Hepatocyte (in vitro differentiated cells): Measurements from ENCODE around the gene RANBP1.

ENCODE experiments used
- EZH2phosphoT487 ChIP-seq: fragments of 200-600 bp; sonication (generic); IDR thresholded peaks from one replicate; pipeline ENCODE4 v1.6.1; 2018; ENCODE audit warnings: antibody characterized with exemption, mild to moderate bottlenecking, low read depth, moderate library complexity; ENCODE audit not compliant: unreplicated experiment, severe bottlenecking
- TF ChIP-seq, protein P1 (sequence below): fragments of 200-600 bp; sonication (generic); IDR thresholded peaks from 2 replicates; pipeline ENCODE4 v1.5.1; 2016; ENCODE audit warnings: antibody characterized with exemption, mild to moderate bottlenecking; ENCODE audit not compliant: poor library complexity

DNA sequence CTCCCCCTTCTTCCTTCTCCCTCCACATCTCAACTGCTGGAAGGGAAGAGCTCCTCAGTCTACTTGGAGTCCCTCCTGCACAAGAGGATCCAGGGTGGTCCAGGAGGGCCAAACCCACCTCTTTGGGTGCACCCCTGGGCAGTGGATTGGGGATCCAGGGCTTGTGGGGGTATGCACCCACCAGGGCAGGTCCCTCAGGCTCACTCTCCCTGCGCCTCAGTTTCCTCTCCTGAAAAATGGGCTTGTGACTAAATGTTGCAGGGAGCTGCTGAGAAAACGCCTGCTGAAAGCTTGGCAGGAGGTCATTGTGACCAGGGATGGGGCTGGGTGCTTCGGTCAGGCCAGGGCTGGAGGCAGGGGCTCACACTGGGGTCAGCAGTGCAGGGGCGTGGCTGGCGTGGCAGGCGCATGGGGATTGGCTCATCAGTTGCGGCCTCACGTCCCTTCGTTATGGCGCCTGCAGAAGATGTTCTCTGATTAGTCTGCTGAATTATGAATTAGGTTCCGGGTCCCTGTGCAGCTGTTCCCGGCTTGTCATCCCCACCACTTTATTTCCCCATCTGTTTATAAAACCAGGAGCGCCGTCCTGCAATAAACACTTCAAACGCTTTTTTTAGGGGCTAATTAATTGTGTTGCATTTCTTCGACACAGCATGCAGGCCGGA is 60.6 kb downstream of the RANBP1 start:
- TF ChIP-seq EZH2phosphoT487, result no peak
- TF ChIP-seq, protein P1, sequence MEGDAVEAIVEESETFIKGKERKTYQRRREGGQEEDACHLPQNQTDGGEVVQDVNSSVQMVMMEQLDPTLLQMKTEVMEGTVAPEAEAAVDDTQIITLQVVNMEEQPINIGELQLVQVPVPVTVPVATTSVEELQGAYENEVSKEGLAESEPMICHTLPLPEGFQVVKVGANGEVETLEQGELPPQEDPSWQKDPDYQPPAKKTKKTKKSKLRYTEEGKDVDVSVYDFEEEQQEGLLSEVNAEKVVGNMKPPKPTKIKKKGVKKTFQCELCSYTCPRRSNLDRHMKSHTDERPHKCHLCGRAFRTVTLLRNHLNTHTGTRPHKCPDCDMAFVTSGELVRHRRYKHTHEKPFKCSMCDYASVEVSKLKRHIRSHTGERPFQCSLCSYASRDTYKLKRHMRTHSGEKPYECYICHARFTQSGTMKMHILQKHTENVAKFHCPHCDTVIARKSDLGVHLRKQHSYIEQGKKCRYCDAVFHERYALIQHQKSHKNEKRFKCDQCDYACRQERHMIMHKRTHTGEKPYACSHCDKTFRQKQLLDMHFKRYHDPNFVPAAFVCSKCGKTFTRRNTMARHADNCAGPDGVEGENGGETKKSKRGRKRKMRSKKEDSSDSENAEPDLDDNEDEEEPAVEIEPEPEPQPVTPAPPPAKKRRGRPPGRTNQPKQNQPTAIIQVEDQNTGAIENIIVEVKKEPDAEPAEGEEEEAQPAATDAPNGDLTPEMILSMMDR, result no peak
